Prostate gland (tissue), 2 donors: Measurements from ENCODE around the gene MYH6. TPM values are rescaled to one million over a fixed set of nuclear protein-coding genes. Genes with fewer than 3 reads are reported as not detected.
"Not testable (repeated sequence)": the region's sequence is repeated elsewhere in the genome, so short reads cannot be mapped to it uniquely, and the experiment has no call there.

Experiments used
- DNase-seq: peaks from one replicate; pipeline ENCODE4 v3.0.0-alpha.2; 2019; ENCODE audit warnings: low spot score
- H3K27ac ChIP-seq, 2 donors: fragments of 200-600 bp; sonication (generic); 2 replicates each; pipeline ENCODE4 v1.5.1; 2017 to 2019
- H3K27me3 ChIP-seq: fragments of 200-600 bp; sonication (generic); replicated peaks from 2 replicates; pipeline ENCODE4 v1.5.1; 2019; ENCODE audit not compliant: insufficient read depth
- H3K36me3 ChIP-seq, 2 donors: fragments of 200-600 bp; sonication (generic); 1 replicate in 1 of 2; 2 replicates in 1 of 2; pipeline versions ENCODE4 v1.5.1 to v1.8.1; 2017 to 2019
- H3K4me1 ChIP-seq: fragments of 200-600 bp; sonication (generic); replicated peaks from 2 replicates; pipeline ENCODE4 v1.5.1; 2019
- H3K4me3 ChIP-seq, 2 donors: fragments of 200-600 bp; sonication (generic); 2 replicates each; pipeline ENCODE4 v1.5.1; 2017 to 2019
- H3K9me3 ChIP-seq: fragments of 200-600 bp; sonication (generic); 2 replicates; pipeline ENCODE4 v1.5.1; 2017
- CTCF ChIP-seq, 4 experiments: fragments of 200-600 bp in 2 of 4; fragments of 450-650 bp in 2 of 4; sonication (generic) in 2 of 4; IDR thresholded peaks; 1 replicate in 3 of 4; 2 replicates in 1 of 4; pipeline ENCODE4 v1.5.1; 2016 to 2019; ENCODE audit warnings: antibody characterized with exemption in 4 of 4, mild to moderate bottlenecking in 2 of 4, moderate library complexity in 2 of 4
- POLR2A ChIP-seq: fragments of 450-650 bp; IDR thresholded peaks from one replicate; pipeline ENCODE4 v1.6.1; 2016; ENCODE audit warnings: antibody characterized with exemption, mild to moderate bottlenecking
- POLR2AphosphoS5 ChIP-seq: sonication (generic); formaldehyde crosslinking; IDR thresholded peaks from one replicate; pipeline ENCODE4 v1.6.1; 2017; ENCODE audit warnings: antibody characterized with exemption
- WGBS: methylation state at CpG from one replicate; pipeline ENCODE4 v1.1.5; 2018; 5-methylcytosine and 5-hydroxymethylcytosine counted together
- intact Hi-C: fragments of 100-400 bp; cut with DNase I; formaldehyde crosslinking; loops from one replicate; pipeline ENCODE4 v1.14.2; 2022
- total RNA-seq, 2 donors: library from RNA; depleted of rRNA; stranded (reverse); fragments of >200 nt; gene quantifications; one replicate each; pipeline ENCODE4 v1.1.0, GENCODE V29; 2016

The MYH6 gene
- total RNA-seq, 2 donors from 2014 or later, result 3.1 TPM; not detected in 1

- Histone ChIP-seq H3K4me3 (no peak overlapping the region), H3K4me1 (no peaks in the 10 kb centered on the region), H3K27me3 (no peaks in the 10 kb centered on the region), H3K9me3 (no peaks in the 10 kb centered on the region), H3K27ac (no peak overlapping the region), H3K36me3 (no peaks in the 10 kb centered on the region)
- intact Hi-C loops, result no loop called here
- 96% methylated on average over 10 of the region's 10 CpGs for WGBS
- TF ChIP-seq CTCF (IDR thresholded peaks at IDR 0.05) (no peak), POLR2A (no peak), POLR2AphosphoS5 (no peak)
- DNase-seq, result no peak
These were observed 11.2 kb downstream of the MYH6 start for GRCh38 chr14:23396781-23397407.

GRCh38 chr14:23396126-23396525, 11.9 kb downstream of the MYH6 start:
- no peaks in the 10 kb centered on the region for H3K9me3 ChIP-seq
- no peaks in the 10 kb centered on the region for H3K27me3 ChIP-seq
- no peaks in the 10 kb centered on the region for H3K36me3 ChIP-seq
- no peaks in the 10 kb centered on the region for H3K4me1 ChIP-seq
- WGBS, result 90% methylated on average over 10 of the region's 10 CpGs
- no peak overlapping the region for H3K27ac ChIP-seq
- intact Hi-C loops, result no loop called here
- DNase-seq, result no peak
- no peak for TF ChIP-seq POLR2AphosphoS5
- no peak for TF ChIP-seq POLR2A
- no peak for TF ChIP-seq CTCF (IDR thresholded peaks at IDR 0.05)
- no peak overlapping the region for H3K4me3 ChIP-seq

GRCh38 chr14:23392613-23393012, 15.5 kb downstream of the MYH6 start:
- H3K27me3 ChIP-seq, result no peaks in the 10 kb centered on the region
- no peak overlapping the region for H3K27ac ChIP-seq
- TF ChIP-seq CTCF (IDR thresholded peaks at IDR 0.05) (no peak), POLR2AphosphoS5 (no peak), POLR2A (no peak)
- no peak overlapping the region for H3K4me3 ChIP-seq
- 73% methylated on average over 7 of the region's 7 CpGs for WGBS
- no peak for DNase-seq
- no peaks in the 10 kb centered on the region for H3K9me3 ChIP-seq
- H3K36me3 ChIP-seq, result no peaks in the 10 kb centered on the region
- intact Hi-C loops, result no loop called here
- no peaks in the 10 kb centered on the region for H3K4me1 ChIP-seq

GRCh38 chr14:23389871-23390270, 18.2 kb downstream of the MYH6 start:
- 85% methylated on average over 5 of the region's 19 CpGs for WGBS

GRCh38 chr14:23389396-23389795, 18.7 kb downstream of the MYH6 start:
- Histone ChIP-seq H3K4me3 (no peak overlapping the region), H3K4me1 (no peaks in the 10 kb centered on the region), H3K27ac (no peak overlapping the region), H3K27me3 (no peaks in the 10 kb centered on the region), H3K36me3 (no peaks in the 10 kb centered on the region), H3K9me3 (no peaks in the 10 kb centered on the region)
- intact Hi-C loops, result no loop called here
- WGBS, result 80% methylated on average over 12 of the region's 12 CpGs
- no peak for DNase-seq
- TF ChIP-seq POLR2AphosphoS5, result no peak
- no peak for TF ChIP-seq POLR2A
- TF ChIP-seq CTCF (IDR thresholded peaks at IDR 0.05), result no peak

More at GRCh38 chr14:23389871-23390270, 18.2 kb downstream of the MYH6 start:
- H3K4me1 ChIP-seq, DNase-seq, intact Hi-C loops, H3K27ac ChIP-seq, H3K27me3 ChIP-seq, H3K9me3 ChIP-seq, H3K36me3 ChIP-seq, H3K4me3 ChIP-seq: not testable (repeated sequence)
